ENCODE data around the gene BRCA2.

BRCA2 gene

DNA sequence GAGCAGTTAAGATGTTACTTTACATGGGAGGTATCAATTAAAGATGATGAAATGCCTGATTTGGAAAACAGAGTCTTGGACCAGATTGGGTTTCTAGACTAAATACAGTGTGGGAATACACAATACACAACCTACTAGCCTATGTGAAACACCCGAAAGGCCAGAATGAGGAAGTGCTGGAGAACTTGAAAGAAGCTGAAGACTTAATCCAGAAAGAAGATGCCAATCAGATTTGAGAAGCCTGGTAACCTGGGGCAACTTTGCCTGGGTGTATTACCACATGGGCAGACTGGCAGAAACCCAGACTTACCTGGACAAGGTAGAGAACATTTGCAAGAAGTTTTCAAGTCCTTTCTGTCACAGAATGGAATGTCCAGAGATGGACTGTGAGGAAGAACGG, 69.4 kb downstream of the BRCA2 start:
- no peak for DNase-seq

DNA sequence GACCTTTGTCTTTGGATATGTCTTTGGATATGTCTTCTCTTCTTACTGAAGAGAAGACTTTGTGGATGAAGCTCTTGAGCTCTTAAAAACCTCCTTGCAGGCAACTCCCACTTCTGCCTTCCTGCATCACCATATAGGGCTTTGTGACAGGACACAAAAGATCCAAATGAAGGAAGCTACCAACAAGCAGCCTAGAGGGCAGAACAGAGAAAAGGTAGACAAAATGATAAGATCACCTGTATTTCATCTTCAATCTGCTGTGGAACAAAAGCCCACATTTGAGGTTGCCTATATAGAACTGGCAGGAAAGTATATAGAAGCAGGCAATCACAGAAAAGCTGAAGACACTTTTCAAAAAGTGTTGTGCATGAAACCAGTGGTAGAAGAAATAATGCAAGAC, 70.1 kb downstream of the BRCA2 start:
- no peak for DNase-seq

- peak; percentile 41 for DNase-seq
Observed at GRCh38 chr13:32390048-32390447, 74.7 kb downstream of the BRCA2 start.

DNA sequence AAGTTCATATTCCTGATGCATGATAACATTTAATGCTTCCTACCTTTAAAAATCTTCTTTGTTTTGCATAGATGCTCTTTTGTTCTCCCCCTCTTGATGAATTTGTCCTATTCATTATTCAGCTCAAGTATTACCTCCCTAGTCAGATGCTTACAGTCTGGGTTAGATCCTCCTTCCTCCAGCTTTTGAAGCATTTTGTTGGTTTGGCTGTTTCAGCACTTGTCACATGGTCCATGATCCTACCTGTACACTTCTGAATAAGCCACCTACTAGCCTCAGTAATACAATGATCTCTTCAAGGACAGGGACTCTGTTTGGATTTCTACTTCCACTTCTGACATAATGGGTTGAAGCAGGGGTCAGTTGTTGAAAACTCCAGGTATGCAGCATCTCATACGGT, 75.2 kb downstream of the BRCA2 start:
- no peak for DNase-seq

- DNase-seq, result no peak
Observed at GRCh38 chr13:32391101-32391619, 75.9 kb downstream of the BRCA2 start.

GRCh38 chr13:32403108-32403507, 87.8 kb downstream of the BRCA2 start:
- DNase-seq, result no peak

DNA sequence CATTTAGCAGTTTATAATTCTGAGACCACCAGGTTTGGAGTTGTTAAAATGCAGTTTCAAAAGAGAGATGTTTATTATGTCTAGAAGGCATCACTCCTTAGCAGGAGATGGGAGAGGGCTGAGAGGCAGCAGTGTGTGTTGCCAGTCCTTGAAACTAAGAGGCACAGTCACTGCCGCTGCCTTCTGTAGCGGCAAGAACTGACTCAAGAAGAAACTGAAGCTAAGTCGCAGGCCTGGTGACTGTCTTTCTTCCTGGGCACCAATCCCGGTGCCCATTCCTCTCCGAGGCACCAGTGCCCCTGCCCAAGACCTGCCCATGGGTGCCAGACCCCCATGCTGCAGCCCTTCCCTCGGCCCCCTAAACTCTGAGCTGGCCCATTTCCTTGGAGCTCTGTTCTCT, 92.5 kb downstream of the BRCA2 start:
- no peak for DNase-seq

DNA sequence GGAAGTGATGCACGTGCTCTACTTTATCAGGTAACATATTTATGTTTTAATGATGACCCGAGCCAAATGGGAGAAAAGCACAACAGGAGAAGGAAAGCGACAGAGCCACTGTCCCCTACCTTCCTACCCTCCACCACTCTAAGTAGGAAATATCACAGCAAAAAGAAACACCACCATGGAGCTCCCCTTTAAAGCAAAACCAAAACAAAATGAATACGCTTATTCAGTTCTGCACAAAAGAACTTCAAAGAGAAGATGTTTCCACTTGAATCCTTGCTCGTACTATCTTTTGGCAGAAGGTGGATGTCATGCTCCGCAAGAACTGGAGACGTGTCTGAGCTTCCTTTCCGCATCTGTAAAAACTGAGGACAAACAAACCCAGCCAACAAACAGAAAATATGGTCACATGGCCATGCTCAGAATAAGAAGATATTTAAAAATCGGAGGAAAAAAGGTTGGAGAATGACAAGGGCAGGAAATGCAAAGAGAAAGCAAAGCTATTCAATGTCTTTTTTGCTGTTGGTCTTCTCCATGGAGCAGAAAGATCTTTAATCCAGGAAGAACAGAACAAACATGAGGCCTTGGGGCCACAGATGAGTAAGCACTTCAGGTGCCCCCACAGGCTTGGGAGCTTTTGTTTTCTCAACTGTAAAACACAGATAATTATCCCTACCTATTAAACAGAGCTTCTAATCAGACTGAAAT, 93.1 kb downstream of the BRCA2 start:
- no peak for DNase-seq

DNA sequence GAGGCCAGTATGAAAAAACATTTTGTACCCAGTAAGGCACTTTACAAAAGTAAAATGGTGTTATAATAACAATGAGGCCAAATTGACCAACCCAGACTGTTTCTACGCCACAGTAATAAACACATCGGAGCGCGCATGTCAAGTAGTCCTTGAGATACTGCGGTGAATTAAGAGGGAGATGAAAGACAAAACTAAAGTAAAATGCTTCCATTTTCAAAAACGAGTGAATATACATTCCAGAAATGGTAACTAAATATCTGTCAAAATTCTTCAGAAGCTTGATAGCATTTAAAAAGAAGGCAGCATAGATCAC, 93.6 kb downstream of the BRCA2 start:
- DNase-seq, result no peak

- no peak for DNase-seq
Observed at GRCh38 chr13:32409561-32410421, 94.5 kb downstream of the BRCA2 start.

- no peak for DNase-seq
Observed at GRCh38 chr13:32413284-32413683, 98.0 kb downstream of the BRCA2 start.

- DNase-seq, result no peak
Observed at GRCh38 chr13:32414580-32414979, 99.3 kb downstream of the BRCA2 start.

GRCh38 chr13:32415019-32415418, 99.7 kb downstream of the BRCA2 start:
- peak; percentile 41 for DNase-seq

- DNase-seq, result no peak
Observed at GRCh38 chr13:32417995-32418394, 102.7 kb downstream of the BRCA2 start.

- no peak for DNase-seq
Observed at GRCh38 chr13:32419862-32420261, 104.6 kb downstream of the BRCA2 start.

DNA sequence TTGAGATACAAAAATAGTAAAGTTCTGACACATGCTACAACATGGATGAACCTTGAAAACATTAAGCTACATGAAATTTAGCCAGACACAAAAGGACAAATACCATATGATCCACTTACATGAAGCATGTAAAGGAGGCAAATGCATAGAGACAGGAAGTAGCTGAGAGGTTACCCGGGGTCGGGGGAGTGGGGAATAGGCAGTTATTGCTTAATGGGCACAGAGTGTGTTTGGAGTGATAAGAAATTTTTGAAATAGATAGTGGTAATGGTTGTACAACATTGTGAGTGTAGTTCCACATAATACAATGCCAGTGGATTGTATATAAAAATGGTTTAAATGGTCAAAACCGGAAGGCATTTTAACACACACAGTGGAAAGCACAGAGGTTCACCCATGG, 108.3 kb downstream of the BRCA2 start:
- no peak for DNase-seq

GRCh38 chr13:32425158-32425557, 109.8 kb downstream of the BRCA2 start:
- DNase-seq, result no peak

DNA sequence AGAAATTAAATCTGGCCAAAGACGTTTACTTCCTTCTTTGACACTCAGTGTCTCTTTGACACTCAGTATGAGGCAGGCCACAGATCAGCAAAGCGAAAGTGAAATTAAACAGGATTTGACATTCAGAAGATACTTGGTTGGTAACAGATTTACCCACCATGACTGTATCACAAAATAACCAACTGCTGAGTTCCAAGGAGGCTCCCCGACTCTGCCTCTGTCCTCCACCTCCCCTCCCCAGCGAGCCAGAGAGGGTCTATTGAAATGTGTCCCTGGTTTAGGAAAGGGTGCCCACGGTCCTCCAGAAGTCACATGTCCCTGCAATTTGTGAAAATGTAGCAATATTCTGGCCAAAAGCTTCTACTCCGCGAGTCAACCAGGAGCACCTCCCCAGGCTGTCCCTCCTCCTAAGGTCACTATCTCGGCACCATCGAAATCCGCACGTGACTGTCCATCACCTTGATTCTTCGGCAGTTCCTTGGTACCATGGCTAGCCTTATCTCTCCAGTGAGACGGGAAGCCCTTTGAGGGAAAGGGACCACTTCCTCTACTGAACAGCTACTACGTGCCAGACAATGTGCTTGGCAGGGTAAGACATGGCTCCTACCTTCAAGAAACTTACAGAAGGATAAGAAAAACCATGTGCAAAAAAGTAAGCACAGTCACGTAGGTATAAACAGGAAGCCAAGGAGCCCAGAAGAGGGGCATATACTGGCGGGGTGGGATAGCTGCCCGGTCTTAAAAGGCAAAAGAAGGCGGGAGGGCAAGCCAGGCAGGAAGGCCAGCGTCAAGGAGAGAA, 111.1 kb downstream of the BRCA2 start:
- DNase-seq, result peak; percentile 81

GRCh38 chr13:32426990-32427851, 111.9 kb downstream of the BRCA2 start:
- DNase-seq, result peak; percentile 62

DNA sequence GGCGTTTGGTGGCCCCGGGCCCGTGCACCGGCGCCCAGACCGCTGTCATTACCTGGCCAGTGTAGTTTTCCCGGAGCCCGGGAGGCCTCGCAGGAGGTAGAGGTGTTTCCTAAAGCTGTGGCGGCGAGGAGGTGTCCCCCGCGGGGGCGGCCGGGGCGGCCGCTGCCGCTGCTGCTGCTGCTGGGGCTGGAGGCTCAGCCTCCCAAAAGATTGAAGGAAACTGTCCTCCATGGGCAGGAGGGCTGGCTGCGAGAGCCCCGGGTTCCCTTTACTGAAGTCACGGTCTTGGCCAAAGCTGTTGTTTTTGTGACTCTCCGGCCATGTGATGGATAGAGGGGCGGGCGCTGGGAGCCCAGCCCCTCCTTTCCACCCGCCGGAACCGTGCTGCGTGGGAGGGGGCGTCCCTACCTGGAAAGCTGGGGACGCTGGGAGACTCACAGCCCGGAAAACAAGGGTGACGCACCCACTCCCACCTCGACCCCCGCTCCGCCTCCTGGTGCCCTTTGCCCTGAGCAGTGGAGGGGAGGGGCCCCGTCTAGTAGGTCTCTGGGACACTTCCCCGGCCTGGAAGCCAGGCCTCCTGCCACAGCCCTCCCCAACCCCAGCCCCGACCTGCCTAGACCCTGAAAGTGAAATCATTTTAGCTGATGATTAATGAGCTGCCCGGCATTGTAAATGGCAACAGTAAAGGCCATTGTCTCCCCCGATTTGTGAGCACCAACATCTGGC, 112.7 kb downstream of the BRCA2 start, which contains the start of gene N4BP2L1:
TSS of gene N4BP2L1 (minus strand) at position 279 of the 729 bp plus-strand sequence. CDS start at position 231, 48 bp downstream.
- peak; percentile 94 for DNase-seq
